HepG2 (cell line): ENCODE results near the gene REC114. TPM values are rescaled to one million over a fixed set of nuclear protein-coding genes. Genes with fewer than 3 reads are reported as not detected.
A peak's percentile ranks its signal among the peaks of the same experiment; 100 is the strongest.

Experiments used
- ATAC-seq: fragments of 200-7000 bp; cut with Tn5 transposase; 3 replicates; pipeline ENCODE4 v1.9.1; 2020; ENCODE audit warnings: mild to moderate bottlenecking, moderate library complexity
- BruUV-seq: library from RNA; stranded (reverse); fragments of 400-500 nt; replicated peaks from 2 replicates; lab custom pipeline; 2021; lab: Mats Ljungman, UMichigan
- CTCF ChIA-PET: fragments of 300-600 bp; formaldehyde crosslinking; extraction: SDS; loops from one replicate; lab custom pipeline; 2021; ENCODE audit warnings: low total read pairs, inconsistent platforms, low intra/inter-chr PET ratio; lab: Yijun Ruan, JAX
- POLR2A ChIA-PET: fragments of 350-600 bp; sonication (Branson Sonifier 250); formaldehyde crosslinking; loops from one replicate; lab custom pipeline; 2020; ENCODE audit warnings: antibody characterized with exemption, inconsistent platforms; lab: Yijun Ruan, JAX
- DNase-seq: peaks from one replicate; pipeline ENCODE4 v3.0.0-alpha.2; 2015; ENCODE audit warnings: low spot score
- FAIRE-seq: peaks from 3 replicates; lab custom pipeline; 2011; peaks lifted over from hg19 to GRCh38; lab: Jason Lieb, UNC
- H2AFZ ChIP-seq: one replicate; pipeline ENCODE4 v1.6.1; 2011; ENCODE audit warnings: low read length, inconsistent platforms
- H3K27ac ChIP-seq: fragments of 300-600 bp; 3 replicates; pipeline ENCODE4 v1.8.0; 2011; ENCODE audit warnings: mixed run types, mild to moderate bottlenecking, mixed read lengths, low read length, inconsistent platforms; ENCODE audit not compliant: insufficient read depth; ENCODE audit errors: extremely low read length
- H3K27me3 ChIP-seq, 2 experiments: fragments of 200-600 bp in 1 of 2; 2 replicates in 1 of 2; 3 replicates in 1 of 2; pipeline versions ENCODE4 v1.6.0 to v1.8.0; 2011; ENCODE audit warnings: low read length in 2 of 2, mild to moderate bottlenecking in 2 of 2, moderate library complexity in 2 of 2, inconsistent platforms in 1 of 2; ENCODE audit not compliant: insufficient read depth in 2 of 2, control insufficient read depth in 1 of 2
- H3K36me3 ChIP-seq, 2 experiments: fragments of 200-600 bp in 1 of 2; replicated peaks in 1 of 2; 2 replicates in 1 of 2; 3 replicates in 1 of 2; pipeline versions ENCODE4 v1.5.1 to v1.8.0; 2011; ENCODE audit warnings: low read length in 2 of 2, inconsistent platforms in 1 of 2; ENCODE audit not compliant: insufficient read depth in 2 of 2, control insufficient read depth in 1 of 2
- H3K4me1 ChIP-seq: 2 replicates; pipeline ENCODE4 v1.5.1; 2012; ENCODE audit warnings: low read length, inconsistent platforms; ENCODE audit not compliant: insufficient read depth
- H3K4me2 ChIP-seq: 2 replicates; pipeline ENCODE4 v1.6.0; 2011; ENCODE audit warnings: low read depth, low read length, inconsistent platforms
- H3K4me3 ChIP-seq, 3 experiments: fragments of 200-600 bp in 1 of 3; sonication (generic), shearing (Covaris generic) in 1 of 3; replicated peaks in 1 of 3; 2 replicates each; pipeline ENCODE4 v1.5.1; 2011 to 2016; ENCODE audit warnings: low read length in 3 of 3, inconsistent platforms in 2 of 3, low read depth in 2 of 3, mild to moderate bottlenecking in 2 of 3, control low read depth in 1 of 3, mixed read lengths in 1 of 3; ENCODE audit not compliant: insufficient read depth in 1 of 3
- H3K79me2 ChIP-seq: one replicate; pipeline ENCODE4 v1.6.1; 2011; ENCODE audit warnings: low read length, inconsistent platforms; ENCODE audit not compliant: insufficient read depth
- H3K9ac ChIP-seq: 2 replicates; pipeline ENCODE4 v1.6.0; 2011; ENCODE audit warnings: mild to moderate bottlenecking, low read depth, low read length, inconsistent platforms; ENCODE audit not compliant: insufficient read depth
- H3K9me3 ChIP-seq: 2 replicates; pipeline ENCODE4 v1.5.1; 2012; ENCODE audit warnings: mild to moderate bottlenecking, low read length
- H4K20me1 ChIP-seq: 2 replicates; pipeline ENCODE4 v1.6.0; 2011; ENCODE audit warnings: inconsistent platforms, mild to moderate bottlenecking, low read length, moderate library complexity; ENCODE audit not compliant: insufficient read depth
- CEBPB ChIP-seq: IDR thresholded peaks from 2 replicates; pipeline ENCODE4 v1.6.1; 2011; ENCODE audit warnings: low read depth, low read length, improper control_type of control experiment, borderline replicate concordance
- STAG1 ChIP-seq: sonication (generic); formaldehyde crosslinking; IDR thresholded peaks from 2 replicates; pipeline ENCODE4 v1.4.0; 2020; ENCODE audit warnings: missing genetic modification reagents
- ZNF839 ChIP-seq: sonication (generic); formaldehyde crosslinking; IDR thresholded peaks from 2 replicates; pipeline ENCODE4 v1.4.0; 2020; ENCODE audit warnings: missing genetic modification reagents, mild to moderate bottlenecking, borderline replicate concordance
- WGBS: methylation state at CpG from one replicate; pipeline ENCODE4 v1.1.6; 2017; ENCODE audit warnings: low lambda C conversion rate; 5-methylcytosine and 5-hydroxymethylcytosine counted together
- in situ Hi-C: cut with HindIII; loops from 2 replicates; pipeline ENCODE4 v1.10.0; 2017; ENCODE audit warnings: low pct_unique_long_range_greater_than_20kb; ENCODE audit not compliant: extremely low pct_ligation_motif_present
- intact Hi-C: fragments of 100-400 bp; cut with micrococcal nuclease; formaldehyde crosslinking; loops from one replicate; pipeline ENCODE4 v1.10.0; 2022; ENCODE audit not compliant: unreplicated experiment
- polyA plus RNA-seq, 8 experiments: library from polyadenylated mRNA; depleted of rRNA in 3 of 8; stranded (reverse) in 7 of 8; unstranded in 1 of 8; fragments of >200 nt; fragmentation: Illumina TruSeq in 4 of 8; extraction: Trizol in 4 of 8; gene quantifications; 2 replicates each; pipeline versions ENCODE4 v1.2.1 to v1.2.3, GENCODE V29; 2011 to 2016; ENCODE audit warnings: low read depth in 4 of 8, missing spikeins in 1 of 8, mixed read lengths in 1 of 8; ENCODE audit not compliant: insufficient read depth in 1 of 8
- total RNA-seq, 5 experiments: library from RNA; depleted of rRNA; stranded (reverse); fragments of >200 nt; fragmentation: Illumina TruSeq; extraction: Trizol; gene quantifications; 2 replicates each; pipeline ENCODE4 v1.2.3, GENCODE V29; 2016; ENCODE audit warnings: low read depth in 1 of 5
- TF ChIP-seq, protein P1 (sequence below): sonication (generic); formaldehyde crosslinking; IDR thresholded peaks from 2 replicates; pipeline ENCODE4 v1.9.0; 2022; ENCODE audit warnings: missing genetic modification reagents, mild to moderate bottlenecking, borderline replicate concordance

REC114 gene
- total and polyA plus RNA-seq, 2 of the 13 experiments (the other 11 are each of a cell fraction or from before 2014, with no cell fraction given): not detected

DNA sequence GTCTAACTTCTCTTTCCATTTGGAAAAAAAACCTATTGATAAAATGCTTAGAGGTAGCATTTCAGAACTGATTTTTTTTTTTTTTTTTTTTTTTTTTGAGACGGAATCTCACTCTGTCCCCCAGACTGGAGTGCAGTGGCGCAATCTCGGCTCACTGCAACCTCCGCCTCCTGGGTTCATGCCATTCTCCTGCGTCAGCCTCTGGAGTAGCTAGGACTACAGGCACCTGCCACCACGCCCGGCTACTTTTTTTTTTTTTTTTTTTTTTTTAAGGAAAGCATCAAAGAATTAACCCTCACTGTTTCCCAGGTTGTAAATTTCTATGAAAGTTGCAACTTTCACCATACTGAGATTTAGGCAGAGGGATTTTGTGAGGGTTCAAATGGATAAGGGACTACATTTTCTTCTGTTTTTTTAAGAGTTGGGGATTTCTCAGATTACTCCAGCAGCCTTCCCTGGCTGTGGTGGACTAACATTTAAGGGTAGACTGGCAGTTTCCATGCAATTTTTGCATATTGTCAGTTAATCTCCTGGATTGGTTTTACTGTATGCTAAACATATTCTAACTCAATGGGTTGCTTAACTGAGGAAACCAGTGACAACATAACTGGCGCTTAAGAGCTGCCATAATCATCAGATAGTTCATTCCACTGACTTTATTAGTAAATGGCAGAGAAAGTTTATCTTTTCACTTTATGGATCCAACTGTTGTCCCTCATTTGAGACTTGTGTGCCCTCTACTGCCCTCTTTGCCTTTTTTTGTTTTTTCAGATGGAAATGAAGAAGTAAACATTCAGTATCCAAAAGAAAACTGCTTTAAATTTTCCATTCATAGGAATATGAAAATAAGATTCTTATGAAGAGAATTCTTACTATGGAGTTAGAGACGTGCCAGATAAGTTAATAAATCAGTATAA, 96.5 kb downstream of the REC114 start:
- H3K4me2 ChIP-seq: no peak overlapping the region
- intact Hi-C loops: no loop called here
- 50% methylated on average over 9 of the region's 9 CpGs for WGBS
- ATAC-seq (no peak), DNase-seq (no peak), FAIRE-seq (no peak)
- in situ Hi-C loops: no loop called here
- no peak for TF ChIP-seq ZNF839 (CRISPR knock-in tag)
- 0 out of 2 replicates have a peak, but pooled peaks have one; percentile 13 for TF ChIP-seq STAG1 (CRISPR knock-in tag)
- H3K4me1 ChIP-seq: peaks cover 7% of the 10 kb centered on the region; the same call in 1 of the 2 replicates
- no peaks in the 10 kb centered on the region for H4K20me1 ChIP-seq
- CTCF ChIA-PET: no interaction called here
- H3K36me3 ChIP-seq: no peaks in the 10 kb centered on the region
- H3K27ac ChIP-seq: no peak overlapping the region
- no peak overlapping the region for H3K4me3 ChIP-seq
- POLR2A ChIA-PET: no interaction called here
- BruUV-seq: no TSS peak
- no peaks in the 10 kb centered on the region for H3K79me2 ChIP-seq
- H3K9ac ChIP-seq: no peak overlapping the region
- H3K9me3 ChIP-seq: no peaks in the 10 kb centered on the region
- no peaks in the 10 kb centered on the region for H3K27me3 ChIP-seq
- no peak overlapping the region for H2AFZ ChIP-seq

DNA sequence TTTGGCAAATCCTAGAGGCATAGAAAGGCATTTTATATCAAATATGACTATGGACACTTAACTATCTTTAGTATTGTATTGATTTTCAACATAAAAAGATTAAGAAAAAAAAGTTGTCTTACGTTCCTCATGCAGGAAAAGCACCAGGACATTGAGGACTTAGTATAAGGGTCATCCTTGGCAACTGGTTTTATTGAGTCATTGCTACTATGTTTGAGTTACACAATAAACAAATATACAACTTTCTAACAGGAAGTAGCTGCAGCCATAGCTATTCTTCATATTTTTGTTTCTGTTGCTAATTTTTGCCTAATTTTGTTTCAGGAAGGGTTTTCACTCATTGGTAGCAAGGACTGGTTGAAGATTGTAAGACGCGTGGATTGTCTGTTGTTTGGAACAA, 97.2 kb downstream of the REC114 start:
- FAIRE-seq (no peak), DNase-seq (no peak), ATAC-seq (no peak)
- Histone ChIP-seq H3K27me3 (no peaks in the 10 kb centered on the region), H3K36me3 (no peaks in the 10 kb centered on the region), H3K4me3 (no peak overlapping the region), H4K20me1 (no peaks in the 10 kb centered on the region), H3K27ac (no peak overlapping the region), H3K4me2 (no peak overlapping the region), H3K4me1 (peaks cover 7% of the 10 kb centered on the region; the same call in 1 of the 2 replicates), H3K9me3 (no peaks in the 10 kb centered on the region), H2AFZ (no peak overlapping the region), H3K9ac (no peak overlapping the region), H3K79me2 (no peaks in the 10 kb centered on the region)
- TF ChIP-seq, protein P1, sequence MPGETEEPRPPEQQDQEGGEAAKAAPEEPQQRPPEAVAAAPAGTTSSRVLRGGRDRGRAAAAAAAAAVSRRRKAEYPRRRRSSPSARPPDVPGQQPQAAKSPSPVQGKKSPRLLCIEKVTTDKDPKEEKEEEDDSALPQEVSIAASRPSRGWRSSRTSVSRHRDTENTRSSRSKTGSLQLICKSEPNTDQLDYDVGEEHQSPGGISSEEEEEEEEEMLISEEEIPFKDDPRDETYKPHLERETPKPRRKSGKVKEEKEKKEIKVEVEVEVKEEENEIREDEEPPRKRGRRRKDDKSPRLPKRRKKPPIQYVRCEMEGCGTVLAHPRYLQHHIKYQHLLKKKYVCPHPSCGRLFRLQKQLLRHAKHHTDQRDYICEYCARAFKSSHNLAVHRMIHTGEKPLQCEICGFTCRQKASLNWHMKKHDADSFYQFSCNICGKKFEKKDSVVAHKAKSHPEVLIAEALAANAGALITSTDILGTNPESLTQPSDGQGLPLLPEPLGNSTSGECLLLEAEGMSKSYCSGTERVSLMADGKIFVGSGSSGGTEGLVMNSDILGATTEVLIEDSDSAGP: no peak
- peak; percentile 37; the same call in 1 of the 2 replicates for TF ChIP-seq CEBPB
- POLR2A ChIA-PET: no interaction called here
- in situ Hi-C loops (no loop called here), intact Hi-C loops (no loop called here)
- CTCF ChIA-PET: no interaction called here
- BruUV-seq: no TSS peak
- WGBS: 64% methylated on average over 3 of the region's 3 CpGs
